ENCODE results near the gene NEDD4. TPM values are rescaled to one million over a fixed set of nuclear protein-coding genes. Genes with fewer than 3 reads are reported as not detected.
A peak's percentile ranks its signal among the peaks of the same experiment; 100 is the strongest.
"Not testable (repeated sequence)": the region's sequence is repeated elsewhere in the genome, so short reads cannot be mapped to it uniquely, and the experiment has no call there.

NEDD4 gene
- total RNA-seq, 1 donor from 2014 or later = 31.5 TPM

- not testable (repeated sequence) for DNase-seq
Measured at GRCh38 chr15:56004281-56004680, 10.9 kb upstream of the NEDD4 start.

- DNase-seq = not testable (repeated sequence)
Measured at GRCh38 chr15:56003777-56004176, 10.4 kb upstream of the NEDD4 start.

GRCh38 chr15:56003277-56003676 lies 9.9 kb upstream of the NEDD4 start:
- not testable (repeated sequence) for DNase-seq

GRCh38 chr15:56001471-56002078 lies 8.2 kb upstream of the NEDD4 start:
- DNase-seq = peak; percentile 27

DNA sequence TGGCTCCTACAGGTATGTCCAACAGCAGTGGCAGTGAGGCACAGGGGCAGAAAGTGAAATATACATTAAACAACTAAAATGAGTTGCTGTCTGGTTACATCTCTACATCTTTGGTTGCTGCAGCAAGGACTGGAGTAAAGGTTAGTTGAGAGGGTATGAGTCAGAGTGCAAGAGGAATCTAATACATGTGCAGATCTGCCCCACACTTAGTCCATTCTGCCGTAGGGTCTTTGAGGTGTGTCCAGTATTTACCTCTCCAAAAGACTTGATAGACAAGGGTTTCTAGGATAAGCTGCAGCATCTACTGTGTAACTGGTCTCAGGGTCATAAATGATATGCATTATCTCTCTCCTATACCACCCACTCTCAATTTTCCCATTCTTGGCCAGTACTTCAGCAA lies 6.2 kb upstream of the NEDD4 start:
- DNase-seq = no peak

DNA sequence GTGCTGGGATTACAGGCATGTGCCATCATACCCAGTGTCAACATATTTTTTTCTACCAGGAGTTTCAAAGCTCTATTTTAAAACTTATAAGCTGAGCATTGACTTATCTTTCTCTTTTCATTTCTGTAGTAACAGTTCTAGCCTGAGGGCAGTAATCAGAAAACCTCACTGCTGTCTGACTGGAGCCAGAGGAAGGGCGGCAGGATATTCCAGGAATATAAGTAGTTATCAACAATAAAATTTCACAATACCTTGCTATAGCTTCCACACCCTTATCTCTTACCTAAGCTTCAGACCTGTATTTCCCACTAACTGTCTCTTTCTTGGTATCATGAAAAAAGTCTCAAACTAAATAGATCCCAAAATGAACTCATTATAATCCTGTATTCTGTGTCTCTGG lies 5.1 kb upstream of the NEDD4 start:
- DNase-seq = no peak

DNA sequence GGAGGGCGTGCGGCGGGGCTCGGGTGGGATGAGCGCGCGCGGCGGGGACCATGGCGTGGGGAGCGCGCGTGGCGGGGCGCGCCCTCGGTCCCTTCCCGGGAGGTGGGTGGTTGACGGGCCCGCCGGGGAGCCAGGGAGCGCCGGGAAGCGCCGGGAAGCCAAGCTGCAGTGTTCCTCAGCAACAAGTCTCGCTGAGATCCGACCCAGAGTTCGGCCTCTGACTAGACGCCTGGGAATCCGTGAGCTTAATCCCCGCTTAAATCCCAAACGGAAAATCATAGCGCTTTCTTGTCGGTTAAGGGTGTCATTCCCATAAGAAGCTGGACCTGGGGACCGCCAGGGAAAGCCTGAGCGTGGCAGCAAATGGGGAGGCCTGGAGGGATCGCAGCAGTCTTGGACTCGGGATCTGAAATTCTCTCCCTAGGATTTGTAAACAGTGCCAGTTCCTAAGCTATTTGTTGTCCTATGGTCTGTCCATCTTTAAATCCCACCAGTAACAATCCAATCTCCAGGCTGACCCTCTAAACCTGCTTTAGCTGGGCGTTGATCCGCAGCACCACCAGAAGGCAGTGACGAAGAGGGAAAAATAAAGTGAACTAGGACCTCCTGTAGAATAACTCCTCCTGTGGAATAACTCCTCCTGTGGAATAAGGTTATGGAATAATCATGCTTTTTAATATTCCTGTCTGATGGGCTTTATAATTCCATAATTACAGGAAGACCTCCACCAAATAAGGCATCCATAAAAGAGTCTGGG lies 570 bp upstream of the NEDD4 start:
- DNase-seq = peak; percentile 71

DNA sequence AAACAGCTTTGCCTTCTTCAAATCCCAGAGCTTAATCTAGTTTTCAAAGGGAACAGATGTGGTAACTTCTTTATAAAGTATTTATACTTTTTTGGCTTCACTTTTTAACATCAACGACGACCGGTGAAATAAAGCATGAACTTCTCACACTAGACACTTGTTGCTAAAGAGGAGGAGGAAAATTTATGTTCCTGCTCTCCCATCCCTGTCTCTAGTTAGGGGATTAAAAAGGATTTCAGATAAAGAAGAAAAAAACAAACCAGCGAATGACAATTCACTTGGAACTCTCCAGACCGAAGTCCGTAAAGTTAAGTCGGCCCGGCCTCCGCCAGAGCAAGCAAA lies 672 bp downstream of the NEDD4 start:
- no peak for DNase-seq

- no peak for DNase-seq
Measured at GRCh38 chr15:55991802-55992768, 1.3 kb downstream of the NEDD4 start.

DNA sequence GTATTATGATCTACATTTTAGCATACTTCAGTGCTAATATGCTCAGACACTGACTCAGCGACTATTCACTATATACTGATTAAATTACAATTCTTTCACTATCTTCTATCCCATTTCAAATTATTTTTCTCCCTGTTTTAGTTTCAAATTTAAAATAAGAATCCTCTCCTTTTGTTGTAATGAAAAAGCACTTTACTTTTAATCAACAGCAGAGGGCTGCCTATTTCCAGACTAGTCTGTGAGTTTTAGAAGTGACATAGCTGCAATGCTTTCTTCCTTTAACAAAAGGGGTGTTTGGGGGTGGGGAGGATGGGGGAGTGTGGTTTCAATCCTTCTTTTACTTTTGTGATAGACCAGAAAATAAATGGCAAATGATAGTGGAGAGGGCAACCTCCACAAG lies 2.4 kb downstream of the NEDD4 start:
- DNase-seq = peak; percentile 7

DNA sequence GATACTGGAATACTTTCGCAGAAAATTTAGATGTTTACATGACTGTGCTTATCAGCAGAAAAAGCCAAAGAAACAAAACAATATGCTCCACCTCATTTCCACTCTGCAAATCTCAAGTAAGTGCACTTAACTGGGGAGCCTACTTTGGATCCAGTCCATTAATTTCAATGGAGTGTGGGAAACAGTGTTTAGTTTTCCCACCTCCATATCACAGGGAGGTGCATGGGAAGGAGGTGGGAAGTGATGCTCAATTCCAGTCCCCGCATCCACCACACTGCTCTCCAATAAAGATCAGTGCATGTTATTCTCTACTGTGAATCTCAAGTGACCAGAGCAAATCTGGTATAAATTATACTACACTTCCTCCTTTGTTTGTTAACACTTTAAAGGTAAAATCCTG lies 2.9 kb downstream of the NEDD4 start:
- DNase-seq = no peak

DNA sequence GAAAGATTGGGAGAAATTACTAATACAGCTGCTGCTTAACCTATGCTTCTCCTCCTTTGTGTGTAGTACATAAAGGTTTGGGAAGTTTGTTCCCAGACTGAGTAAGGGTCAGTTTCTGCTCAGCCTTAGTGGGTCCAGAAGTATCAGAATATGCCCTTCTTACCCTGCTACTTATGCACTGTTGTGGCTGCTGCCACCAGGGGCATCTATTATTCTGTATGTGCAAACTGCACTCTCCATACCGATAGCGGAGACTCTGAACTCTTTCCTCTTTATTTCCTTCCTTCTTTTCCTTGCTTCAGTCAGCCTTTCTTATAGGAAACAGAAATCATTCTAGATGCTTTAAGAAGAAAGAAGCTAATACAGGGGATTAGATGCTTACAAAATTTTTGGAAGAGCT lies 4.0 kb downstream of the NEDD4 start:
- no peak for DNase-seq

DNA sequence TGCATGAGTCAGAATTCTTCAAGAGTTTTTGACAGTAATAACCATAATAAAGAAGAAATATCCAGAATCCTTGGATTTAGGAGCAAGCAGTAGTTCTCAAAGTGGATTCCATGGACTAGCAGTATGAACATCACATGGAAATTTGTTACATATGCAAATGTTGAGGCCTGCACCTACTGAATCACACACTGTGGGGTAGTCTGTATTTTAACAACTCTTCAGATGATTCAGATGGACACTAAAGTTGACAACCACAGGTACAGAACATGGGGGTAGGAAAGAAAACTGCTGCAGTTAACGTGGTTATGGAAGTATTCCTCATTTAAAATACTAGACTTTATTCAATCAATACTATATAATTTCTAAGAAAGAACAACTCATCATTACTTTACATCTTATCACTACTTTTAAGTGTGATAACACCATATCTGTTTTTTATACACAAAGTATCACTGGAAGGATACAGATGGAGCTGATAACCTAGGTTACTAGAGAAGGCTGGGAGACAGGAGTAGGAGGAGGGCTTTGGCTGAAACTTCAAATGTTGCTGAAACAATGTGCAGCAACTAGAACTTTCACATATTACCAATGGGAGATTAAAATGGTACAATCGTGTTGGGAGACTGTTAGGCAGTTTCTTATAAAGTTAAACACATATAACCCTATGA lies 11.7 kb downstream of the NEDD4 start:
- no peak for DNase-seq

- no peak for DNase-seq
Measured at GRCh38 chr15:55980511-55980910, 12.9 kb downstream of the NEDD4 start.

DNA sequence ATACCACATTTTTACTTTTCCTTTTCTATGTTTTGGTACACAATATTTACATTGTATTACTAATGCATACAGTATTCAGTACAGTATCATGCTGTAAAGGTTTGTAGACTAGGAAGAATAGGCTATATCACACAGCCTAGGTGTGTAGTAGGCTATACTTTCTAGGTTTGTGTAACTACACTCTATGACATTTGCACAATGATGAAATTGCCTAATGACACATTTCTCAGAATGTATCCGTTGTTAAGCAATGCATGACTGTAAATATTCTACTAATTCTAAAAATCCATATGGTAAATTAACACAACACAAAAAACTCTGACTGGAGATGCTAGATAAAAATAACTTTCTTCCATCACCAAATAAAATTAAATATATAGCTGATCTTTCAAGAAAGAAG lies 16.2 kb downstream of the NEDD4 start:
- no peak for DNase-seq

- DNase-seq = no peak
Measured at GRCh38 chr15:55970286-55970685, 23.1 kb downstream of the NEDD4 start.

DNA sequence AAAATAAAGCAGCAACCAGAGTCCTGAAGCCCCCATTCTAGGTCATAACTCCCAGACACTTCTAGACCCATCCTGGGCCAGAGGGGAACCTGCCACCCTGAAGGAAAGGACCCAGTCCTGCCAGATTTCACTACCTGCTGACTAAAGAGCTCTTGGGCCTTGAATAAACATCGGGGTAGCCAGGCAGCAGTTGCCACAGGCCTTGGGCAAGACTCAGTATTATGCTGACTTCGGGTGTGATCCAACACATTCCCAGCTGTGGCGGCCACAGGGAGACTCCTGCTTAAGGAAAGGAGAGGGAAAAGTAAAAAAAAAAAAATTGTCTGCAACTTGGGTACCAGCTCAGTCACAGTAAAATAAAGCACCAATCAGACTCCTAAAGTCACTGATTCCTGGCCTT lies 23.8 kb downstream of the NEDD4 start:
- DNase-seq = no peak

GRCh38 chr15:55968923-55969322 lies 24.5 kb downstream of the NEDD4 start:
- no peak for DNase-seq

DNA sequence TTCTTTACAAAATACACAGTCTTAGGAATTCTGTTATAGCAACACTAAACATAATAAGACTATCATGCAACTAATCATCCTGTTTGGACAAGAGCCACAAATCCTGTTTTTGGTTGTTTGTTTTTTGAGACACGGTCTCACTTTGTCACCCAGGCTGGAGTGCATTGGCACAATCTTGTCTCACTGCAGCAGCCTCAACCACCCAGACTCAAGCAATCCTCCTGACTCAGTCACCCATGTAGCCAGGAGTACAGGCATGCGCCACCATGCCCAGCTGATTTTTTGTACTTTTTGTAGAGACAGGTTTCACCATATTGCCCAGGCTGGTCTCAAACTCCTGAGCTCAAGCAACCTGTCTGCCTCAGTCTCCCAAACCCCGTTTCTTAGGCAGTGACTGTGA lies 28.3 kb downstream of the NEDD4 start:
- no peak for DNase-seq

DNA sequence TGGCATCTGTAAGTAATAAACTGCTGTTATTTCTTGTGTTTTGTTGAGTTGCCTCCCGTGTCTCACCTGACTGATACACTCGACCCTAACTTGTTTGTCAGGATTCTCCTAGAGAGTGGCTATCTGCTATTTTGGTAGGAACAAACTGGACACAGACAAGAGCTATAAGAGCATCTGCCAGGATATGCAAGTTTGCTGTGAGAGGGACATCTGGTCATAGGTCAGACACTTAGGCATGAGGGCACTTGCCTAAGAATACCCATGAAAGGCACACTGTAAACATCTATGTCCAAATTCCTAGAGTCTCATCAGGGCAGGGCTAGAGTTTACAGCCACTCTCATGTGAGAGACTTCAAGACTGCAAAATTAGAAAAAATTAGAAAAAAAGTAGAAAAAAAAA lies 32.5 kb downstream of the NEDD4 start:
- DNase-seq = no peak

- DNase-seq = no peak
Measured at GRCh38 chr15:55959744-55960447, 33.5 kb downstream of the NEDD4 start.

DNA sequence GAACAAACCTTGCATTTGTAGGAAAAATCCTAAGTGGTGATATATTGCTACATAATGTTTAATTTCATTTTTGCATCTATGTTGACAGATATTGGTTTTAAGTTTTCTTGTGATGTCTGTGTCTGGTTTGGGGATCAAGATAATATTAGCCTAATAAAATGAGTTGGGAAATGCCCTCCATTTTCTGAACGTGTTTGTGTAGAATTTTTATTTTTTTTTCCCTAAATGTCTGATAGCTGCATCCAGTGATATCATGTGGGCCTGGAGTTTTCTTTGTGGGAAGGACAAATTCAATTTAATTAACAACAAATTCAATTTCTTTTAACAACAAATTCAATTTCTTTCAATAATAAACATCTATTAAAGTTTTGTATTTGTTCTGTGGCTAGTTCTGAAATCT lies 35.1 kb downstream of the NEDD4 start:
- DNase-seq = no peak

All from tongue (tissue), 2 donors.